PFSK-1 (cell line): ENCODE measurements around the gene BFAR.

Experiments used
- FOXP2 ChIP-seq: optimal IDR thresholded peaks from 2 replicates; pipeline ENCODE3; 2011; ENCODE audit warnings: borderline replicate concordance, control low read depth, inconsistent platforms; ENCODE audit not compliant: insufficient read depth; ENCODE audit errors: extremely low read length, extremely low read depth
- SIN3A ChIP-seq: IDR thresholded peaks from 2 replicates; pipeline ENCODE4 v1.6.1; 2012; ENCODE audit warnings: mild to moderate bottlenecking, low read length, moderate library complexity, borderline replicate concordance; ENCODE audit not compliant: insufficient read depth
- TAF1 ChIP-seq: IDR thresholded peaks from 2 replicates; pipeline ENCODE4 v1.6.1; 2012; ENCODE audit warnings: low read length, control low read depth, borderline replicate concordance; ENCODE audit not compliant: insufficient read depth

DNA sequence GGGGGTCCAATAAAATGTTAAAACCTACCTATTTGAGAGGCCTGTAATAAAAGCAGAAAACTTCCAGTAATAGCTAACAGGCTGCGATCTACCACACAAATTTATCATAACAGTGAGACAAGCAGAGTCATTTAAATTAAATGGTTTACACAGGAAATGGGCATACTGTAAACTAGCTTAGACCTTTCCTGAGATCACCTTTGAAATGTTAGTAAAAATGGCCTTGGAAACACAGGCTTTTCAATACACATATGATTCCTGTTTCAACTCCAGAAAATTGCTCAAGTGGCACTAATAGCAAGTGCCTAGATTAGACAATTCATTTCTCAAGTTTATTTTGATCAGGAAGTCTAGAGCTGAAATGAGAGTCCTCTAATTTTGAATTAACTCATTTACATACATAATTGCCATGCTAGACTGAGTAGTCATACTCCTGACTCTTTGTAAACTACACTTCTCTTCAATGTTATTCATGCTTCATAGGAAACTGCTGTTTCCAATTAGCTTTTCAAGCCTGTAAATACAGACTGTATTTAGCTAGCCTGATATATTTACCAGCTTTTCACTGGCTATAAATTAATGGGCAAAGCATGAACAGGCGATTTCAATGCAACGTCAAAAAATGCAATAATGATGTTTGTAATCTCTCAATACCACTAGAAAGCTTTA is 46.0 kb upstream of the BFAR start:
- TF ChIP-seq TAF1 (no peak), SIN3A (no peak), FOXP2 (no peak)
